OCI-LY1 (cell line): ENCODE measurements around the gene GPR149.

Source experiments
- EZH2 ChIP-seq: fragments of 200-600 bp; sonication (generic), shearing (Covaris generic); IDR thresholded peaks from 2 replicates; pipeline ENCODE4 v1.8.0; 2017; ENCODE audit warnings: borderline replicate concordance, mixed run types, mild to moderate bottlenecking, antibody characterized with exemption, low read length, moderate library complexity, mixed read lengths
- TF ChIP-seq, protein P1 (sequence below): fragments of 200-600 bp; sonication (generic), shearing (Covaris generic); IDR thresholded peaks from 2 replicates; pipeline ENCODE4 v1.5.1; 2017; ENCODE audit warnings: mild to moderate bottlenecking, antibody characterized with exemption, low read length, moderate library complexity, mixed read lengths

- TF ChIP-seq, protein P1, sequence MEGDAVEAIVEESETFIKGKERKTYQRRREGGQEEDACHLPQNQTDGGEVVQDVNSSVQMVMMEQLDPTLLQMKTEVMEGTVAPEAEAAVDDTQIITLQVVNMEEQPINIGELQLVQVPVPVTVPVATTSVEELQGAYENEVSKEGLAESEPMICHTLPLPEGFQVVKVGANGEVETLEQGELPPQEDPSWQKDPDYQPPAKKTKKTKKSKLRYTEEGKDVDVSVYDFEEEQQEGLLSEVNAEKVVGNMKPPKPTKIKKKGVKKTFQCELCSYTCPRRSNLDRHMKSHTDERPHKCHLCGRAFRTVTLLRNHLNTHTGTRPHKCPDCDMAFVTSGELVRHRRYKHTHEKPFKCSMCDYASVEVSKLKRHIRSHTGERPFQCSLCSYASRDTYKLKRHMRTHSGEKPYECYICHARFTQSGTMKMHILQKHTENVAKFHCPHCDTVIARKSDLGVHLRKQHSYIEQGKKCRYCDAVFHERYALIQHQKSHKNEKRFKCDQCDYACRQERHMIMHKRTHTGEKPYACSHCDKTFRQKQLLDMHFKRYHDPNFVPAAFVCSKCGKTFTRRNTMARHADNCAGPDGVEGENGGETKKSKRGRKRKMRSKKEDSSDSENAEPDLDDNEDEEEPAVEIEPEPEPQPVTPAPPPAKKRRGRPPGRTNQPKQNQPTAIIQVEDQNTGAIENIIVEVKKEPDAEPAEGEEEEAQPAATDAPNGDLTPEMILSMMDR, result no peak
- TF ChIP-seq EZH2, result no peak
These were observed 43.8 kb upstream of the GPR149 start for GRCh38 chr3:154473769-154474168.
